GM20000 (cell line): ENCODE data around the gene C2orf92.

Experiments
- DNase-seq: peaks from one replicate; pipeline ENCODE4 v3.0.0; 2012; ENCODE audit warnings: low spot score
- CTCF ChIP-seq: IDR thresholded peaks from 2 replicates; pipeline ENCODE4 v1.5.1; 2012; ENCODE audit warnings: mild to moderate bottlenecking, control low read depth; ENCODE audit errors: extremely low read depth, missing control alignments

The C2orf92 gene

GRCh38 chr2:97651114-97651513, 18.4 kb upstream of the C2orf92 start:
- no peak for TF ChIP-seq CTCF
- DNase-seq = peak; percentile 2

GRCh38 chr2:97653473-97653872, 16.0 kb upstream of the C2orf92 start:
- TF ChIP-seq CTCF = no peak
- peak; percentile 1 for DNase-seq

- TF ChIP-seq CTCF = no peak
- DNase-seq = no peak
These were observed 15.6 kb upstream of the C2orf92 start for GRCh38 chr2:97653874-97654273.

GRCh38 chr2:97654309-97654708, 15.2 kb upstream of the C2orf92 start:
- TF ChIP-seq CTCF = no peak
- peak; percentile 1 for DNase-seq

GRCh38 chr2:97654791-97655190, 14.7 kb upstream of the C2orf92 start:
- DNase-seq = peak; percentile 3
- no peak for TF ChIP-seq CTCF

GRCh38 chr2:97656129-97656755, 13.3 kb upstream of the C2orf92 start:
- DNase-seq = peak; percentile 4
- TF ChIP-seq CTCF = no peak

GRCh38 chr2:97656905-97657587, 12.5 kb upstream of the C2orf92 start:
- no peak for TF ChIP-seq CTCF
- DNase-seq = peak; percentile 3
